Epithelial cell of proximal tubule (primary cell): Measurements from ENCODE around the gene PTPRN2. TPM values are rescaled to one million over a fixed set of nuclear protein-coding genes. Genes with fewer than 3 reads are reported as not detected.

Source experiments
- DNase-seq: peaks from one replicate; pipeline ENCODE4 v3.0.0-alpha.2; 2011; ENCODE audit warnings: low read depth
- H3K4me3 ChIP-seq: 2 replicates; pipeline ENCODE4 v1.5.1; 2011; ENCODE audit warnings: low read depth, mild to moderate bottlenecking, low read length
- total RNA-seq: library from RNA; depleted of rRNA; stranded (reverse); fragments of >200 nt; gene quantifications from 2 replicates; pipeline ENCODE4 v1.2.3, GENCODE V29; 2015
- TF ChIP-seq, protein P1 (sequence below): conservative IDR thresholded peaks from 2 replicates; pipeline ENCODE4 v1.5.1; 2012; ENCODE audit warnings: low read depth, mild to moderate bottlenecking, low read length

The PTPRN2 gene
- total RNA-seq, 1 donor from 2014 or later = 2.8 TPM

DNA sequence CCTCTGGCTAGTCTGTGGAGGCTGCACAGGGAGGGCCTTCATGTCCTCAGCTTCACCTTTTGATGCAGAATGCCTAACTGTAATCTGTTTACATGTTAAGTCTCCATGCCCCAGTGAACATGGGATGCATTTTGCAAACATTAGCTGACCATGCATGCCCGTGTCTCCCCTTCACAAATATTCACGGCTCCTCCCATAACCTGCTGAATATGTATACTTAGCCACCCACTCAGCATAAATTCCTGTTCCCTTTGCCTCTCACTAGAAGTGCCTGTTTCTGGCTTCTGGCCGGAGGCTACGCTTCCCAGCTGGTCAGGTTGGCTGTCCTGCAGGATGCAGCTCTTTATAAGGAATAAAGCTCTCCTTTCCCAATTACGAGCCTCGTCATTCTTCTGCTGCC is 698.1 kb downstream of the PTPRN2 start:
- TF ChIP-seq, protein P1, sequence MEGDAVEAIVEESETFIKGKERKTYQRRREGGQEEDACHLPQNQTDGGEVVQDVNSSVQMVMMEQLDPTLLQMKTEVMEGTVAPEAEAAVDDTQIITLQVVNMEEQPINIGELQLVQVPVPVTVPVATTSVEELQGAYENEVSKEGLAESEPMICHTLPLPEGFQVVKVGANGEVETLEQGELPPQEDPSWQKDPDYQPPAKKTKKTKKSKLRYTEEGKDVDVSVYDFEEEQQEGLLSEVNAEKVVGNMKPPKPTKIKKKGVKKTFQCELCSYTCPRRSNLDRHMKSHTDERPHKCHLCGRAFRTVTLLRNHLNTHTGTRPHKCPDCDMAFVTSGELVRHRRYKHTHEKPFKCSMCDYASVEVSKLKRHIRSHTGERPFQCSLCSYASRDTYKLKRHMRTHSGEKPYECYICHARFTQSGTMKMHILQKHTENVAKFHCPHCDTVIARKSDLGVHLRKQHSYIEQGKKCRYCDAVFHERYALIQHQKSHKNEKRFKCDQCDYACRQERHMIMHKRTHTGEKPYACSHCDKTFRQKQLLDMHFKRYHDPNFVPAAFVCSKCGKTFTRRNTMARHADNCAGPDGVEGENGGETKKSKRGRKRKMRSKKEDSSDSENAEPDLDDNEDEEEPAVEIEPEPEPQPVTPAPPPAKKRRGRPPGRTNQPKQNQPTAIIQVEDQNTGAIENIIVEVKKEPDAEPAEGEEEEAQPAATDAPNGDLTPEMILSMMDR = no peak
- H3K4me3 ChIP-seq = no peak overlapping the region
- no peak for DNase-seq

DNA sequence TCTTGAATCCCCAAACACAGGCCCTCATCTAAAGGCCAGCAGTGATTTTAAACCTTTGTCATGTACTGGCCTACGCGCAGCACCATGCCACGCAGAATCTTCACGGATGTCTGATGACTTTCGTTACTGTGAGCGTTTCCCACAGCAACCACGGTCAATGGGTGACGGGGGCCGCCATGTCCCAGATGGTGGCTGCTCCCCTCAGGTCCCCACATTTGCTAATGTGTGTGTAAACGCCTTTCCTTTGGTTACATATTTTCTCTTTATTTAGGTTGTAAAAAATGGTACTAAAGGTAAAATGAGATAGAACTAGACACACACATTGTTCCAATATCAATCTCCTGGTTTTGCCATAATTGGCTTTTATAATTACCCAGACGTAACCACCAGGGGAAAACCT is 699.0 kb downstream of the PTPRN2 start:
- H3K4me3 ChIP-seq = no peak overlapping the region
- DNase-seq = no peak
- TF ChIP-seq, protein P1 = no peak

DNA sequence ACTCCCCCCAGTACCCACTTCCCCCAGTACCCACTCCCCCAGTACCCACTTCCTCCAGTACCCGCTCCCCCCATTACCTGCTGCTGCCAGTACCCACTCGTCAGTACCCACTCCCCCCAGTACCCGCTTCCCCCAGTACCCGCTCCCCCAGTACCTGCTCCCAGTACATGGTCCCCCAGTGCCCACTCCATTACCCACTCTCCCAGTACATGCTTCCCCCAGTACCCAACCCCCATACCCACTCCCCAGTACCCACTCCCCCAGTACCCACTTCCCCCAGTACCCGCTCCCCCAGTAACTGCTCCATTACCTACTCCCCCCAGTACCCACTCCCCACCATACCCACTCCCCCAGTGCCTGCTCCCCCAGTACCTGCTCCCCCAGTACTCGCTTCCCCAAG is 700.2 kb downstream of the PTPRN2 start:
- no peak for DNase-seq
- TF ChIP-seq, protein P1 = no peak

DNA sequence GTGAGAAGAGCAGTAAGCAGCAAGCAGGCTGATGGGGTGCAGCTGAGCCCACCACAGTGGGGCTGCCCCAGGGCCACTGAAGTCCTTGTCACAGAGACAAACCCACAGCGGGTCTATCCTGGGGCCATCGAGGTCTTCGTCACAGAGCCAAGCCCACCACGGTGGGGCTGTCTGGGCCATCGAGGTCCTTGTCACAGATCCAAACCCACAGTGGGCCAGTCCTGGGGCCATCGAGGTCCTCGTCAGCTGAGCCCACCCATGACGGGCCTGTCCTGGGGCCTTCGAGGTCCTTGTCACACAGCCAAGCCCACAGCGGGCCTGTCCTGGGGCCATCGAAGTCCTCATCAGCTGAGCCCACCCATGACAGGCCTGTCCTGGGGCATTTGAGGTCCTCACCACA is 700.9 kb downstream of the PTPRN2 start:
- no peak for DNase-seq
- TF ChIP-seq, protein P1 = no peak
- no peak overlapping the region for H3K4me3 ChIP-seq

More for the DNA sequence above, 700.2 kb downstream of the PTPRN2 start:
- no peak overlapping the region for H3K4me3 ChIP-seq

DNA sequence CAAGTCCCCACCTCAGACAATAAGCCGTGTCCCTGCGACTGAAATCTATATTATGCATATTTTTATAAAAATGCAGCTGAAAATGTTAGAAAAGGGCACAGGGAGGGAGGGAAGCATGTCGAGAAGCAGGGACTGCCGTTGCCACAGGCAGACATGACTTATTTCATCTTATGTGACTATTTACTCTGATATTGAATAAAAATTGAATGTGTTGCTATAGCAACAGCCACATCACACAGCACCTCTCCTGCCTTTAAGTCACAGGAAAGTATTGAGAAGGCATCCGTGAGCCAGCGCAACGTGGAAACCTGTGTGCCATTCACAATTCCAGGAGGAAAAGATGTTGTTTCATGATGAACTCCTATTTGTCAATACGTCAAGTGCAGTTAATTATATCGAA is 701.4 kb downstream of the PTPRN2 start:
- no peak overlapping the region for H3K4me3 ChIP-seq
- DNase-seq = no peak
- TF ChIP-seq, protein P1 = no peak

DNA sequence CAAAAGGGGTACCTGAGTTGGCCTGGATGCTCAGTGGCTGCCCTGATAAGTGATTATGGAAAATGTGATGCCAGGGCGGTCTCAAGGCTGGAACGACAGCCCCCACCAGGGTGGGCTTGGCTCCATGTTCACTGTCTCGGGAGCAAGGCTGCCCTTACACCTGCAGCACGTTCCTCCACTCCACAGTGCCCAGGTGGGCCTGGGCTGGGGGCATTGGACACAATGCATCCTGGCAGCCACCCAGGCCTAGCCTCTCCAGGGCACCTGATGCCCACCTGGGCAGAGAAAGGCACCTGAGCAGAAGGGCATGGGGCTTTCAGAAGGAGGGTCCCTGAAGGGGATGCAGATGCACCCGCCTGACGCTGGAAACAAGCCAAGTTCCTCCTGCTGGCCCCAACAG is 702.5 kb downstream of the PTPRN2 start:
- no peak for DNase-seq
- TF ChIP-seq, protein P1 = no peak
- no peak overlapping the region for H3K4me3 ChIP-seq

DNA sequence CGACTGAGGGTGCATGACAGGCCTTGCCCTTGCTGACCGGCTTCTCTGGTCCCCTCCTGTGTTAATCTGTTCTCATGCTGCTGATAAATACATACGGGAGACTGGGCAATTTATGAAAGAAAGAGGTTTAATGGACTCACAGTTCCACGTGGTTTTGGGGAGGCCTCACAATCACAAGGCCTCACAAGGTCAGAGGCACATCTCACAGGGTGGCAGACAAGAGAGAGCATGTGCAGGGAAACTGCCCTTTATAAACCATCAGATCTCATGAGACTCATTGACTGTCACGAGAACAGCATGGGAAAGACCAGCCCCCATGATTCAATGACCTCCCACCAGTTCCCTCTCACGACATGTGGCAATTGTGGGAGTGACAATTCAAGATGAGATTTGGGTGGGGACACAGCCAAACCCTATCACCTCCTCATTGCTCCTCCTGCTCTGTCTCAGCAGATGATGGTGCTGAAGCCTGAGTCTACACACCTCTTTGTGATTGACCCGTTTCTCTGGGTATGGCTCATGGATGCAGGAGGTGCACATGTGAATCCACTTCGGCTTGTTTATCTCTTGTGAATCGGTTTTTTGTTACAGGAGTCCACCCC is 703.1 kb downstream of the PTPRN2 start:
- TF ChIP-seq, protein P1 = no peak
- no peak overlapping the region for H3K4me3 ChIP-seq
- no peak for DNase-seq
